Measurements from ENCODE around the gene OR2T29.
"Not testable (repeated sequence)": the region's sequence is repeated elsewhere in the genome, so short reads cannot be mapped to it uniquely, and the experiment has no call there.

Gene OR2T29

DNA sequence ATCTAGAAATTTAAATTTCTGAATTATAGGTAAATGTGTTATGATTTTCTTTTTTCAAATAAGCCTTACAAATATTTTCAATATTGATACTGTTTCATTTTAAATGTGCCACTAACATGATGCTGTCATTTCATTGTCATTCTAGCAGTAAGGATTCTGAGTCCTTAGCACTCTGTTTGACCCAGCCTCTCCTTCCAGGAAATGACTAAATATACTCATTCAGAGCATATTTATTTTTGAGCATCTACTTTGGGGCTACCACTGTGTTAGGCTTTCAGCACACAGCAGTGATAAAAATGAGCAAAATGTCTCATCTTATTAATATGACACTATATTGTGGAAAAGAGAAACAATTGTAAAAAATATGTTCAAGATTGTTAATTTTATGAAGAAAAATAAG lies 52.4 kb downstream of the OR2T29 start:
- H3K4me3 ChIP-seq (ENCODE audit: low read length in 2 of 2); H3K9me3 ChIP-seq (ENCODE audit: control insufficient read depth in 2 of 2, low read length in 2 of 2); H3K4me1 ChIP-seq (ENCODE audit: control insufficient read depth, insufficient read depth, low read length); H3K27ac ChIP-seq (ENCODE audit: low read length); H3K27me3 ChIP-seq (ENCODE audit: control insufficient read depth in 1 of 2, insufficient read depth in 2 of 2, low read length in 2 of 2); H3K9ac ChIP-seq (ENCODE audit: low read length in 2 of 2); H3K36me3 ChIP-seq (ENCODE audit: control insufficient read depth in 2 of 2, insufficient read depth in 2 of 2, low read length in 2 of 2): not testable (repeated sequence)

DNA sequence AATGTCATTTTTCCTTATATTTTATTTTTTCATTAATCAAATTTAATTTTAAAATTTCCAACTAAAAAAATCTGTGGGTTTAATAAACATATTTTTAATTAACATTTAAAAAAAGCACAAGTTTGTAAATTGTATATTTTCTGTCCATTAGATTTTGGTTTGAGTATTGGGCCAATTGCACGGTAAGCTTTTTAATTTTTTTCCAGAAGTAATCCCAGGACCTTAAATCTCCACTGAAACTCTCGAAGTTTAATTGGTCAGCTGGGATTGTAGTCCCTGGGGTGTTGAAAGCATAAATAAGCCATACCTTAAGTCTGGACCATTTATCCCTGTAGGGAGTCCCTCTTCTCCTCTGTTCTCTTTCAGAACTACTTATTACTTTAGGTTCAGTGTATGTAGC lies 54.8 kb downstream of the OR2T29 start, which contains the start of gene OR2G6:
OR2G6 (plus strand) TSS at position 301 of the 400 bp plus-strand sequence. CDS start 13,574 bp downstream, outside the sequence.
- H3K4me1 ChIP-seq (ENCODE audit: control insufficient read depth, insufficient read depth, low read length); H3K27ac ChIP-seq (ENCODE audit: low read length); H3K36me3 ChIP-seq (ENCODE audit: control insufficient read depth in 2 of 2, insufficient read depth in 2 of 2, low read length in 2 of 2); H3K9ac ChIP-seq (ENCODE audit: low read length in 2 of 2); H3K4me3 ChIP-seq (ENCODE audit: low read length in 2 of 2); H3K9me3 ChIP-seq (ENCODE audit: control insufficient read depth in 2 of 2, low read length in 2 of 2); H3K27me3 ChIP-seq (ENCODE audit: control insufficient read depth in 1 of 2, insufficient read depth in 2 of 2, low read length in 2 of 2): not testable (repeated sequence)

Measured in stomach smooth muscle (tissue), 2 donors.